ENCODE results near the gene STAM.

The STAM gene

GRCh38 chr10:17648243-17649035, 4.5 kb downstream of the STAM start:
- no peak for DNase-seq

- DNase-seq = no peak
Measured at GRCh38 chr10:17649052-17649451, 5.1 kb downstream of the STAM start.

DNA sequence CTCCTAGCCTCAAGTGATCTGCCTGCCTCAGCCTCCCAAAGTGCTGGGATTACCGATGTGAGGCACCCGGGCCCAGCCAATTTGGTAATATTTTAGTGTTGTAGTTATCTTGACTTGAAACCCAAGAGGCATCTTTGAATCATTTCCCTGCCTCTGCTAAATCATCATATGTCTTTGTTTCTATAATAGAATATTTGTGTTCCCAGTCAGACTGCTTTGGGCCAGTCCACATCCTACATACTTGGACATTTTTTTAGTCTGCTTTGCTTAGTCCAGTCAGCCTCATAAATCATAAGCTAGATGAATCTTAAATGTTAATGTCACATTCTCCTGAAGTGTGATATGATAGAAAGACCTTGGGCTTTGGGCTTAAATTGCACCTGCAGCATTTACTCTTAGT, 5.9 kb downstream of the STAM start:
- DNase-seq = no peak

DNA sequence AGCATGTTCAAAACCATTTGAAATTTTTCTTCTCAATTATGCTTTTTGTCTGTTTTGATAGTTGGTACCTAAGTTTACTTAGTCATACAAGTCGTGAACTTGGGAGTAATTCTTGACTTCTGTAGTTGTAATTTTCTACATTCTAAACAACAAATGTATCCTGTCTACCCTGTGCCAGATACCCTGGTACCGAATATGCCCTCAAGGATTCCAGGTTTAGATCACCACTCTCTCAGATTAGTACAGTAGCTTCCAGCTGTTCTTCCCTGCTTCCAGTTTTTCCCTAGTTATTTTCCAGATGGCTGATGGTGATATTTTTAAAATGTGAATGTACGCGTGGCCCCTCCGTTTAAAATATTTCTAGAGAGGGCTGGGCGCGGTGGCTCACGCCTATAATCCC, 6.5 kb downstream of the STAM start:
- no peak for DNase-seq

DNA sequence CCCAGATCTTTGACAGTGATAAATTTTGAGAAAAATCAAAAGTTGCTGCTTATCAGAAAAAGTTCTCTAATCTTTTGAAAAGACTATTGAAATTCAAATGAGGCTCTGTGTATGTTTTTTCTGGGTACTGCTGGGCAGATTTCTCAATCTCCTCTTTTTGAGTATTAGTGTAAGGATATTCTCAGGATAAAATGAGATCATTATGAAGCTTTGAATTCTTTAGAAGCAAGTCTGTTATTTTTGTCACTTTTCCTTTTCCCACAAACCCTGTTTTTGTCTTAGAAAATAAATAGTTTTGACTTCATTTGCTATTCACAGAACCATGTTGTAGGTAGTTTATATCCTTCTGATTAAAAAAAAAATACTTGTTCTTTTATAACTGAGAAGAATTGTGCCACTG, 7.9 kb downstream of the STAM start:
- DNase-seq = no peak

GRCh38 chr10:17652585-17652984, 8.6 kb downstream of the STAM start:
- DNase-seq = no peak

DNA sequence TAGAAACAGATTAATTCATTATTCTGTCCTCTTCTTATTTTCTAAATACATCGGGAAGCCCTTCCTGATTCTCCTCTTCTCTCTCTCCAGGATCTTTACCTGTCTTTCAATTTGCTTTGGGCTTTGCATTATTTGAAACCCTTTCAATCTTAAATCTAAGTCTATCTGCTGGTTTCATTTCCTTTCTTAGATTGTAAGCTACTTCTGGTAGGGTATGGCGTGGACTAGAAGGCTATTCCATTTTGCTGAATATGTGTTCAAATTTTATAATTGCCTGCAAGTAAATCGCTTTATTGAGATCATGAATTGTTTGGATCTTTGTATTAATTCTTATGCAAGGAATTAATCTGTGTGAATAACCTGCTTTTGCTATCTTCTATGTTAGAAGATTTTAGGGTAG, 11.1 kb downstream of the STAM start:
- DNase-seq = no peak

- DNase-seq = peak; percentile 76
Measured at GRCh38 chr10:17655567-17656146, 11.7 kb downstream of the STAM start.

DNA sequence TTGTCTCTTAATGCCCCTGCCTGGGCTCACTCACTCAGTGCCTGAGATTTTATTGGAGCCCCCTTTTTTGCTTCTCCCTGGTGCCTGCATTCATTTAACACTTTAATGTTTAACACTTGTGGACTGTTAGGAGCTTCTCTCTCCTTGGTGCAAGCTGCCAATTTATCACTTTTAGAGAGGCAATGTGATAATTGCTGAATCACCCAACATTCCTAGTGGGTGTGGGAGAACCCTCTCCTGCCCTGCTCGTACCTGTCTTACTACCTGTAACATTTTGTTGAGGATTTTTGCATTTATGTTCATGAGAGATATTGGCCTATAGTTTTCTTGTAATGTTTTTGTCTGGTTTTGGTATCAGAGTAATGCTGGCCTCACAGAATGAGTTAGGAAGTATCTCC, 13.2 kb downstream of the STAM start:
- DNase-seq = no peak

DNA sequence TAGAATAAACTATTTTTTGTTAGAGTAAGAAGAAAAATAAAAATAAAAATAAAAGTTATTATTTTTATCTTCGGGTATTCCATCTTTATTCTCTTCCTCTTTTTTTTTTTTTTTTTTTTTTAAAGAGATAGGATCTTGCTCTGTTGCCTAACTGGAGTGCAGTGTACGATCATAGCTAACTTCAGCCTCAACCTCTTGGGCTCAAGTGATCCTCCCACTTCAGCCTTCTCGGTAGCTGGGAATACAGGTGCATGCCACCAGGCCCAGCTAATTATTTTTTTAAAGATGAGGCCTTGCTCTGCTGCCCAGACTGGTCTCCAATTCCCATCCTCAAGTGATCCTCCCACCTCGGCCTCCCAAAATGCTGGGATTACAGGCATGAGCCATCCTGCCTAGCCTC, 15.4 kb downstream of the STAM start:
- no peak for DNase-seq

DNA sequence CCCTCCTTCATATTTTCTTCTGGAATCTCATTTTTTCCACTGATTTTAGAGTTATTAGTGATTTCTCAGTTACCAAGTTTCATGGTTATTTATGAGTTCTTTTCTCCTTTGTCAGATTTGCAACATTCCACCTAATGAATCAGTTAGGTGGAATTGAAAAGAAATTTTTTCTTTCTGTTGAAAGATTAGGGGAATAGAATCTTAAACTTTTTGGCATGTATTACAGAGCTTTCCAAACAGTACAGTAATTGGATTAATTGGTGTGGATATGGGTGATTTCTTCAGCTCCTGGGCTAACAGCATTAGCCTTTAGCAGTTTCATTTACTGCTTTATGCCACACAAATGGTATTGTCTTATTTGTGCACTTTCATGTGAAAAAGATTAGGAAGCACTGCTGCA, 17.0 kb downstream of the STAM start:
- no peak for DNase-seq

- DNase-seq = no peak
Measured at GRCh38 chr10:17661510-17661909, 17.6 kb downstream of the STAM start.

DNA sequence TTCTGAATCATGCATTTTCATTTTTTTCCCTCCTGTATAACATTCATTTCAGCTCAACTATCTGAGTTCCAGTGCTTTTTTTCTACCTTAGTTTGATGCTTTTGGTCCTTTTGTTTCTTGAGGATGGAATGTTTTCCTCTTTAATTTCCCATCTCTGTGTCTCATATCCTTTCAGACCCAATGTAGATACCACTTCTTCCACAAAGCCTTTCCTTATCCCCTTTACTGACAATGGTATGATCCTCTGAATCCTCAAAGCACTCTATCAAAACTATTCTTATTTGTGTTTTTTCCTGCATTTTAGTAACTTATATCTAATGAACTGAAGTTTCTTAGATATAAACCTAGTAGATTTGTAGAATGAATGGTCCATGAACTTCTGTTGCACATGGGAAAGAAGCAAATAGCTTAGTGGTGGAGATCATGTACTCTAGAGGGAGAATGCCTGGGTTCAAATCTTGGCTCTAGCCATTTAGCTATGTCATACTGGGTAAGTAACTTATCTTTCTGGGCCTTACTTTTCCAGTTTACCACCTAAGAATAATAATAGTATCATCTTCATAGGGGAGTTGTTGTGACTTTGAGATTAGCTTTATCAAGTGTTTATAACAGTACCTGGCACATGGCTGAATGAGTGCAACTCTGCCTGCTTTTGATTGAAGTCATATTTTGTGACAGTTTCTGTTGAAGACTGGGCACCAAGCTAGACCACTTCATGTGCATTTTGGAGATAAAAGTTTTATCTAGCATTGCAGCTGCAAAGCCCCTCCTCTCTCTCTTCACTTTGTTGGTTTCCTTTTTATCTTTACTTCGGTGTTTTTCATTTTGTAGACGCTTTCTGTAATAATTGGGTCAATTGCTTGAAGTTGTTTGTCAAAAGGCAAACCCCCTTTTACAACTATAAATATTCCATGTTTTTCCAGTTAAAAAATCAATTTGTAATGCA, 18.5 kb downstream of the STAM start:
- no peak for DNase-seq

GRCh38 chr10:17663450-17663849, 19.5 kb downstream of the STAM start:
- no peak for DNase-seq

GRCh38 chr10:17665747-17666146, 21.8 kb downstream of the STAM start:
- no peak for DNase-seq

DNA sequence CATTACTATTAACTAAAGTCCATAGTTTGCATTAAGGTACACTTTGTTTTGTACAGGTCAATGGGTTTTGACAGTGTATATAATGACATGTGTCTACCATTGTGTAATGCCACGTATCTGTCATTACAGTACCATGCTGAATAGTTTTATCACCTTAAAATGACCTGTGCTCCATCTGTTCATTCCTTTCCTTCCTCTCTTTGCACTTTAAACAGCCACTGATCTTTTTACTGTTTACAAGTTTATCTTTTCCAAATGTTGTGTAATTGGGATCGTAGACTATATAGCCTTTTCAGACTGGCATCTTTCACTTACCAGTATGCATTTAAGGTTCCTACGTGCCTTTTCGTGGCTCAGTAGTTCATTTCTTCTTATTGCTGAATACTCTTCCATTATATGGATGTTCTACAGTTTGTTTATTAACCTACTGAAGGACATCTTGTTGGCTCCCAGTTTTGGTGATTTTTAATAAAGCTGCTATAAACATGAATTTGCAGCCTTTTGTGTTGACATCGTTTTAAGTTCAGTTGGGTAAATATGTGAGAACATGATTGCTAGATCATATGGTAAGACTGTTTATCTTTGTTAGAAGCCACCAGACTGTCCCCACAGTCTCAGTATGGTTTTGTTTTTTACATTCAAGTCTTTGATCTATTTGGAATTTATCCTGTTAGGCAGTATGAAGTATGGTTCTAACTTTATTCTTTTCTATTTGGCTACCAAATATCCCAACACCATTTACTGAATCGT, 24.7 kb downstream of the STAM start:
- DNase-seq = no peak

- DNase-seq = no peak
Measured at GRCh38 chr10:17669185-17669872, 25.4 kb downstream of the STAM start.

DNA sequence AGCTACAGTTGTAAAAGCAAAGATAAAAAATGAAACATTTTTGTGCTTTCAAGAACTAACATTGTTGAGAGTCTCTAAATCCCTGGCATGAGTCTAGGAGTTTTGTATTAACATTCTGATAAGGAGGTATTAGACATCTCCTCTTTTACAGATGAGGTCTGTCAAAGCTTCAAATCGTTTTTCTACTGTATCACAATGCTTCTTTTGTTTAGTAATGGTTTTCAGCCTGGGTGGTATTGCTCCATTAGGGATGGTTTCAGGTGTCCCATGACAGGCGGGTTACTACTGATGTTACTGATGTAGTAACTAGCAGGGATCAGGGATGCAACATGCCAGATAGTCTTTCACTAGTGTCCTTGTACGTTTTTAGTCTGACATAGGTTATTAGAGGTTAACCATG, 27.4 kb downstream of the STAM start:
- DNase-seq = peak; percentile 78

DNA sequence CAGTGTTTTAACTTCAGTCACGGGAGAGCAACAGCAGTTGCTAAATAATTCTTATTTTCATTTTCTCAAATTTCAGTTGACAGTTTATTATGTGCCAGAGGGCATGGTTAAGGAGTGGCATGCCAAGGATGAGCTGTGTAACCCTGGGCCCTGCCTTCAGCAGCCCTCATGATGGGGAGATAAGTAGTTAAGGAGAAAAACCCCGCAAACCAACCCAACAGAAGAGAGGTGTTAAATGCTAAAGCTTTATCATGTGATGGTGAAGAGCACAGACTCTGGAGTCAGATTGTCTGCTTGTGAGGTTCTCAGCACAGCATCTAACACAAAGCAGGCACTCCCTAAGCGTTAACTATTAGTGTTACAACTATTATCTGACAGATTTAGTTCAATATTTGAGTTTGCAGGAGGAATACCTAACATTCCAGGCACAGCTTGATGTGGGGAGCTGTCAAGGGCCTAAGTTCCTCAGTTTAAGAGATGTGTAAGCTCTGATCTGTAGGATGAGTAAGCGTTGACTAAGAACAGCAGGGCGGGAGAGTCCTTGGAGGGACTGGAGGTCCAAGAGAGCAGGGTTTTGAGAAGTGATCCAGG, 29.6 kb downstream of the STAM start:
- DNase-seq = peak; percentile 93

- DNase-seq = no peak
Measured at GRCh38 chr10:17674566-17674965, 30.6 kb downstream of the STAM start.

DNA sequence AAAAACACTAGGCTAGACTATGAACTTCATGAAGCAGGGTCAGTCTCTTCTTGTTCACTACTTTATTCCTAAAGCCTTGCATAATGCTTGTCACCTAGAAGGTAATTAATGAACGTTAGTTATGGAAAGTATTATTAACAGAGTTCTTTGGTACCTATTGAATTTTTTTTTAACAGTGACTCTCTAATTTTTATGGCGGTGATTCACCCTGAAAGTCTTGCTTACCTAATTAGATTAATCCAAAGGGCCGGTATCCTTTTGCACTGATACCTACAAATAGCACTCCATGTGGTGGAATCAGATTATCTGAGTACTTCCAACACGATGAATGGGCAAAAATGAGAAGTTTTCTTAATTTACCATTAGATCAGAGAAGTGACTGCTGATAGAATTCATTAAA, 31.7 kb downstream of the STAM start:
- DNase-seq = no peak

DNA sequence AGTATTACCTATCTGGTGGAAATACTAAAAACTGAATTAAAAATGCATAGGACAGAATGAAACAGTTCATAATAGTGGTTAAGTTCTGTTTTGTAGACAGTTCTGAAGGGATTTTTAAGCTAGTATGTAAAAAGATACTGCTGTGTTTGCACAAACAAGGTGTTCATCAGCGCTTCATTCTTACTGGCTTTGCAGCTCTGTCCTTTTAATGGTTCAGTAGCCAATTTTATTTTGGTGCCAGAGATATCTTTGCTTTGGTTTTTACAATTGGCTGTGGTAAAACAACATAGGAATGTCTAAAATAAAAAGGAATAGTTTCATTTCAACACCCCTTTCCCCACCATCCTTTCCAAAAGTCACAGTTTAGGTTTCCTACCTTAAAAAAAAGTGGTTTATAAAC, 33.0 kb downstream of the STAM start:
- no peak for DNase-seq

Measured in islet precursor cell (in vitro differentiated cells).